ENCODE measurements around the gene POLR3G.

DNA sequence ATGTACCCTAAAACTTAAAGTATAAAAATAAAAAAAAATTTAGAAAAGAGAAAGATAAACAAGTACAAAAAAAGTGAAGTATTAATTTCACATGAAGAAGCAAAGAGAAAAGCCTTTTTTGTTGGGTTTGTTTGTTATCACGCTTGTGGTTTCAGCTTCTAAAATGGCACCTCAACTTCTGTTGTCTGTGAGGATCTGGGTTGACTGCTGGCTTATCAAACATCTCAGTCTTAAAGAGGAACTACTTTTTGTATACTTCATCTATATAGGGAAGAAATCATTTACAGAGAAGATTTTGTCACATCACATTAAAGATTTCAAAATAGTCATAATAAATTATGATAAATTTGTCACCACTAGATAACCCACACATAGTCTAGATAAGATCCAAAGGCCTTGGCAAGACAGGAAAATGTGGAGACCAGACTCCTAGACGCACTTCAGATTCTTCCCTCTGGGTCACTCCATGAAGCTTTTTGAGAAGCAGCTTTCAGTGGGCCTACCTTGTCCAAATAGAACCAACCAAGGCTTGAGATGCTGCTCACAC is 75.1 kb downstream of the POLR3G start:
- no peak for TF ChIP-seq POLR2A (IDR thresholded peaks at IDR 0.05)
- TF ChIP-seq, protein P1, sequence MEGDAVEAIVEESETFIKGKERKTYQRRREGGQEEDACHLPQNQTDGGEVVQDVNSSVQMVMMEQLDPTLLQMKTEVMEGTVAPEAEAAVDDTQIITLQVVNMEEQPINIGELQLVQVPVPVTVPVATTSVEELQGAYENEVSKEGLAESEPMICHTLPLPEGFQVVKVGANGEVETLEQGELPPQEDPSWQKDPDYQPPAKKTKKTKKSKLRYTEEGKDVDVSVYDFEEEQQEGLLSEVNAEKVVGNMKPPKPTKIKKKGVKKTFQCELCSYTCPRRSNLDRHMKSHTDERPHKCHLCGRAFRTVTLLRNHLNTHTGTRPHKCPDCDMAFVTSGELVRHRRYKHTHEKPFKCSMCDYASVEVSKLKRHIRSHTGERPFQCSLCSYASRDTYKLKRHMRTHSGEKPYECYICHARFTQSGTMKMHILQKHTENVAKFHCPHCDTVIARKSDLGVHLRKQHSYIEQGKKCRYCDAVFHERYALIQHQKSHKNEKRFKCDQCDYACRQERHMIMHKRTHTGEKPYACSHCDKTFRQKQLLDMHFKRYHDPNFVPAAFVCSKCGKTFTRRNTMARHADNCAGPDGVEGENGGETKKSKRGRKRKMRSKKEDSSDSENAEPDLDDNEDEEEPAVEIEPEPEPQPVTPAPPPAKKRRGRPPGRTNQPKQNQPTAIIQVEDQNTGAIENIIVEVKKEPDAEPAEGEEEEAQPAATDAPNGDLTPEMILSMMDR (IDR thresholded peaks at IDR 0.05) = no peak
- no peak for TF ChIP-seq POLR2AphosphoS5 (IDR thresholded peaks at IDR 0.05)
- no peak for TF ChIP-seq EP300 (IDR thresholded peaks at IDR 0.05)
